Stimulated activated CD4-positive, alpha-beta T cell treated with anti-CD3 and anti-CD28 coated beads, TNF-alpha, amount 100 ng/mL, for 48 hours (primary cell): ENCODE data around the gene ENAH.

ENCODE experiments used
- DNase-seq, 3 donors: peaks; one replicate each; pipeline ENCODE4 v3.0.0-alpha.2; 2020; ENCODE audit warnings: low read depth in 3 of 3

Gene ENAH

GRCh38 chr1:225607355-225607754 lies 45.6 kb downstream of the ENAH start:
- DNase-seq, result no peak

- no peak for DNase-seq
These were observed 49.2 kb downstream of the ENAH start for GRCh38 chr1:225603538-225604354.

GRCh38 chr1:225602590-225603206 lies 50.2 kb downstream of the ENAH start:
- DNase-seq, result no peak

GRCh38 chr1:225601902-225602589 lies 50.9 kb downstream of the ENAH start:
- DNase-seq, result no peak

- DNase-seq, result no peak
These were observed 54.1 kb downstream of the ENAH start for GRCh38 chr1:225598847-225599246.

- no peak for DNase-seq
These were observed 54.9 kb downstream of the ENAH start for GRCh38 chr1:225597926-225598575.

GRCh38 chr1:225596736-225597135 lies 56.2 kb downstream of the ENAH start:
- no peak for DNase-seq

- no peak for DNase-seq
These were observed 56.9 kb downstream of the ENAH start for GRCh38 chr1:225595974-225596551.

- no peak for DNase-seq
These were observed 57.5 kb downstream of the ENAH start for GRCh38 chr1:225595452-225595851.

GRCh38 chr1:225593414-225593813 lies 59.5 kb downstream of the ENAH start:
- DNase-seq, result no peak

GRCh38 chr1:225592362-225593025 lies 60.4 kb downstream of the ENAH start:
- DNase-seq, result no peak

GRCh38 chr1:225587310-225587709 lies 65.6 kb downstream of the ENAH start:
- DNase-seq, result no peak

- DNase-seq, result no peak
These were observed 71.7 kb downstream of the ENAH start for GRCh38 chr1:225581186-225581585.

GRCh38 chr1:225580238-225581099 lies 72.5 kb downstream of the ENAH start:
- DNase-seq, result no peak

GRCh38 chr1:225578251-225578977 lies 74.5 kb downstream of the ENAH start:
- no peak for DNase-seq

- no peak for DNase-seq
These were observed 75.7 kb downstream of the ENAH start for GRCh38 chr1:225577241-225577640.

GRCh38 chr1:225573216-225573615 lies 79.7 kb downstream of the ENAH start:
- no peak for DNase-seq

- no peak for DNase-seq
These were observed 80.5 kb downstream of the ENAH start for GRCh38 chr1:225572422-225572821.

- no peak for DNase-seq
These were observed 85.1 kb downstream of the ENAH start for GRCh38 chr1:225567789-225568188.

GRCh38 chr1:225565847-225566246 lies 87.1 kb downstream of the ENAH start:
- DNase-seq, result no peak
